GM10266 (cell line): ENCODE measurements around the gene VSTM2L.

Experiments used
- DNase-seq: peaks from one replicate; pipeline ENCODE4 v3.0.0; 2012; ENCODE audit errors: extremely low spot score
- CTCF ChIP-seq: IDR thresholded peaks from 2 replicates; pipeline ENCODE4 v1.5.1; 2012; ENCODE audit warnings: mild to moderate bottlenecking, low read depth; ENCODE audit not compliant: control insufficient read depth, insufficient read depth; ENCODE audit errors: missing control alignments

The VSTM2L gene

DNA sequence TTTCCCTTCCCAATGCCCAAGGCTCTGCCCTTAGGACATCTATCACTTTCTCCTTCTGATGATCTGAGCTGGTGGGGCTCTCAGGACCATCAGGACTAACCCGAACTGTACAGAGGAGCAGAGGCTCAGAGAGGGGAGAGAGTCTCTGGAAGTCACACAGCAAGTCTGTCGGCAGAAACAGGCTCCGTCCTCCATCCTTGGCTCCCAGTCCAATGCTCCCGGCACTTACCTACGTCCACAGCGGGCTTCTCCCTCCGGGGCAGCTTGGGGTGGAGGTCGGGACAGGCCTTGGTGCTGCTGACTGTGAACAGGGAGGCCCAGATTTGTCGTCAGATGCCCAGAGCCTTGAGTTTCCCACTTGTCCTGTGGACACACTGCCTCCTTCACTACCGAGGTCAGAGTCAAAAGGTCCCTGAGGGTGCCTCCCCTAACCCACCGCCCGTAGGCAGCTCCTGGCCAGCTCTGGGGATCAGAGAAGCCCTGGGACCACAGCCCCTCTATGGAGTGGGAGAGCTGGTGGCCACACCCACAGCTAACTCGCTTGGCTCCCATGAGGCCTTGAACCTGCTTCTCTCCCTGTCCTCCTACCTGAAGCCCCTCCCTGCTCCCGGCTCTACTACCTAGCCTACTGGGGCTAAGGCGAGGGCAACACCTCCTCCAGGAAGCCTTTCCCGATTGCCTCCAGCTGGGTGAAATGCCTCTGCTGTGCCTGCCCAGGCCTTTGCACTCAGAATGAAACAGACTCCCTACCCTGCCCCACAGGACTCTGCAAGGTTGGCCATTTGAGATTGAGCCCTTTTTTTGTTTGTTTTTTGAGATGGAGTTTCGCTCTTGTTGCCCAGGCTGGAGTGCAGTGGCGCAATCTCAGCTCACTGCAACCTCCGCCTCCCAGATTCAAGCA, 22.6 kb downstream of the VSTM2L start:
- DNase-seq = no peak
- no peak for TF ChIP-seq CTCF

- TF ChIP-seq CTCF = no peak
- no peak for DNase-seq
Measured at GRCh38 chr20:37926612-37927011, 23.7 kb downstream of the VSTM2L start.

DNA sequence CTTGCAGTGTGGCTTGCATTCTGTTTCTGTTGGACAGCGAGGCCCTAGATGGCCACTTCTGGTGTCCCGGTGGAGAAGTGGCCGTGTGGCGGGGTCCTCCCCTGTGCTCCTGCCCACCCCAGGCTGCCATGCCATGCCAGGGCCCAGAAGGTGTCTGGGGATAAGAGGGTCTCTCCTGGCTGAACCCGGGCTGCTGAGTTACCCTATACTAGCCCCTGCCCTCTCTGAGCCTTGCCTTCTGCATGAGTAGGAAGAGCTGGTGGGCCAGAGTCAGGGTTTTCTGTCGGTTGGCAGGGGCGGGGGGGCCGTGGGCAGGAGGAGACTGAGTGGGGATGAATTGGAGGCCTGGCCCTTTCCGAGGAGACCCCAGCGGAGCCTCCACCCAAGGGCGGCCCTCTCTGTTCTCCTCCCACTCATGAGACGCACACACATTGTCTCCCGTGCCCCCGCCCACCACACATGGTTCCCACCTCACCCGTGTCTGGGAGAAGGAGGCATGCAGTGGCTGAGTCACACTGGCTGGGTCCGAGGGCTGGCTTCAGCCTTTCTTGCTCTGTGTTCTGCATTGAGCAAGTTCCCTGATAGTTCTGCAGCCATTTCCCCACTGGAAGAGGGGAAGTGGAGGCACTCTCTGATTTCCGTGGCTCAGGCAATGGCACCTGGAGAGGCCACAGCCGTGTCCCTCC, 24.6 kb downstream of the VSTM2L start:
- no peak for TF ChIP-seq CTCF
- DNase-seq = no peak

- DNase-seq = no peak
- no peak for TF ChIP-seq CTCF
Measured at GRCh38 chr20:37928996-37929682, 26.2 kb downstream of the VSTM2L start.

GRCh38 chr20:37929683-37930014, 26.7 kb downstream of the VSTM2L start:
- TF ChIP-seq CTCF = no peak
- no peak for DNase-seq

GRCh38 chr20:37931153-37931922, 28.4 kb downstream of the VSTM2L start:
- no peak for DNase-seq
- no peak for TF ChIP-seq CTCF
